Measurements from ENCODE around the gene CDNF. TPM values are rescaled to one million over a fixed set of nuclear protein-coding genes. Genes with fewer than 3 reads are reported as not detected.
A peak's percentile ranks its signal among the peaks of the same experiment; 100 is the strongest.

CDNF gene
- total RNA-seq = 2.1 TPM
- polyA plus RNA-seq (ENCODE audit: insufficient read depth, low read depth, low replicate concordance) = 2.3 TPM
- long read RNA-seq, donor 1 = 0 reads
- long read RNA-seq, donor 2 = 0 reads
- long read RNA-seq, donor 3 = 0 reads
- long read RNA-seq, donor 4, partial matches to known transcripts = 0 of 1 reads
- long read RNA-seq, donor 4, other reads (novel, unspliced or antisense) = 0 of 1 reads
- long read RNA-seq, donor 5 = 0 reads
- long read RNA-seq, donor 6, partial matches to known transcripts = 47 of 56 reads
- long read RNA-seq, donor 6, other reads (novel, unspliced or antisense) = 9 of 56 reads
- long read RNA-seq, donor 7, partial matches to known transcripts = 0 of 2 reads
- long read RNA-seq, donor 7, other reads (novel, unspliced or antisense) = 2 of 2 reads
- long read RNA-seq, donor 8, partial matches to known transcripts = 0 of 1 reads
- long read RNA-seq, donor 8, other reads (novel, unspliced or antisense) = 0 of 1 reads
- long read RNA-seq, donor 9 = 0 reads
- long read RNA-seq, donor 10, partial matches to known transcripts = 48 of 53 reads
- long read RNA-seq, donor 10, other reads (novel, unspliced or antisense) = 5 of 53 reads

DNA sequence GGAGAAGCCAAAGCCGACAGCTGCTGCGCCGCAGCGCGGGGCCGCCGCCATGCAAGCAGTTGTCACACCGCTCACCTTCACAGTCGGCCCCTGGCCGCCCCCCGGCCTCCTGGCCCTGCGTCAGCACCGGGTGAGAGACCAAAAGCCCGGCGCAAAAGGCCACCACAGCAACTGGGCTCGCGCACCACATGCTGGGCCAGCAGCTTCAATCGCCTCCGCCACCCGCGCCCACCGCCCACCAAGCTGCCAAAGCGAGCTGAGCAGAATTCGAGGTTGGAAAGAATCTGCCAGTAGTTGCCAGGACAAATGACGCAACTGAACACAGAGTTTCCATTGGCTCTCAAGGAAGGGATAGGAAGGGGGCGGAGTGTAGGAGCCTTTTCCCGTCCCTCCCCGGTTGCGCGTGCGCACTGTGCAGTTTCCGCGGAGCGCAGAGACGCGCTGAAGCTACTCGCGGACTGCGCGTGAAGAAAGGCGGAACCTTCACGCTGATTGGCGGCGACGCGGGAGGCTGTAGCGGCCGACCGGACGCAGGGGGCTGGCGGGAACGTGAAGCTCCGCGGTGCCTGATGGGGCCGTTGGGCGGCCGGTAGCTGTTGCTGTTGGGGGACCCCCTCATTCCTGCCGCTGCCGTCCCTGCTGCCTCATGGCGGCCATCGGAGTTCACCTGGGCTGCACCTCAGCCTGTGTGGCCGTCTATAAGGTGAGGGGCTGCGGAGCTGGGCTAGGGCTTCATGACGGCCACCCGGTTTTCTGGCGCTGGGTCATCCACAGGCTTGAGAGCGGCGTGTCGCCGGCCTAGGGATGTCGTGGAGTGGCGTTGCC lies at the start of gene CDNF, which contains the start of the genes HSPA14 and MSANTD7:
Gene CDNF (minus strand): TSS at position 281 of the 825 bp plus-strand sequence. CDS start 91 bp downstream, at position 190.
Gene HSPA14 (plus strand): TSS at position 550 of the 825 bp plus-strand sequence. CDS start 97 bp downstream, at position 647.
Gene MSANTD7 (plus strand): TSS at position 550 of the 825 bp plus-strand sequence. CDS start 3,979 bp downstream, outside the sequence.
- H3K27ac ChIP-seq (ENCODE audit: low read depth in 2 of 2, low read length in 2 of 2) = peak within 1 kb of the TSS; percentile 92 to 97
- intact Hi-C loops (cut with DNase I) = no loop called here
- no peaks in the 10 kb centered on the region for H3K27me3 ChIP-seq (ENCODE audit: control insufficient read depth, insufficient read depth, low read length)
- FAIRE-seq (peak; percentile 91), DNase-seq (peak; percentile 99 to 100 (median 100))
- H3K9ac ChIP-seq (ENCODE audit: low read length in 3 of 3) = peak within 1 kb of the TSS; percentile 72 to 94 (median 85)
- peak within 1 kb of the TSS; percentile 87 to 92 (median 91) for H3K4me3 ChIP-seq (ENCODE audit: low read length in 3 of 3)
- peaks cover 2 to 12% (median 5%) of the 10 kb centered on the region in 3 donors for H3K4me1 ChIP-seq (ENCODE audit: control insufficient read depth in 2 of 3, insufficient read depth in 2 of 3, low read depth in 1 of 3, low read length in 3 of 3)
- peaks cover 3 to 29% (median 20%) of the 10 kb centered on the region in 3 donors for H3K36me3 ChIP-seq (ENCODE audit: control insufficient read depth in 2 of 3, insufficient read depth in 3 of 3, low read length in 3 of 3)
- no peaks in the 10 kb centered on the region for H3K9me3 ChIP-seq (ENCODE audit: control insufficient read depth in 2 of 3, insufficient read depth in 1 of 3, low read length in 3 of 3)
- TF ChIP-seq, protein P1, sequence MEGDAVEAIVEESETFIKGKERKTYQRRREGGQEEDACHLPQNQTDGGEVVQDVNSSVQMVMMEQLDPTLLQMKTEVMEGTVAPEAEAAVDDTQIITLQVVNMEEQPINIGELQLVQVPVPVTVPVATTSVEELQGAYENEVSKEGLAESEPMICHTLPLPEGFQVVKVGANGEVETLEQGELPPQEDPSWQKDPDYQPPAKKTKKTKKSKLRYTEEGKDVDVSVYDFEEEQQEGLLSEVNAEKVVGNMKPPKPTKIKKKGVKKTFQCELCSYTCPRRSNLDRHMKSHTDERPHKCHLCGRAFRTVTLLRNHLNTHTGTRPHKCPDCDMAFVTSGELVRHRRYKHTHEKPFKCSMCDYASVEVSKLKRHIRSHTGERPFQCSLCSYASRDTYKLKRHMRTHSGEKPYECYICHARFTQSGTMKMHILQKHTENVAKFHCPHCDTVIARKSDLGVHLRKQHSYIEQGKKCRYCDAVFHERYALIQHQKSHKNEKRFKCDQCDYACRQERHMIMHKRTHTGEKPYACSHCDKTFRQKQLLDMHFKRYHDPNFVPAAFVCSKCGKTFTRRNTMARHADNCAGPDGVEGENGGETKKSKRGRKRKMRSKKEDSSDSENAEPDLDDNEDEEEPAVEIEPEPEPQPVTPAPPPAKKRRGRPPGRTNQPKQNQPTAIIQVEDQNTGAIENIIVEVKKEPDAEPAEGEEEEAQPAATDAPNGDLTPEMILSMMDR (IDR thresholded peaks at IDR 0.05; ENCODE audit: borderline replicate concordance, extremely low read depth, insufficient read depth) = no peak

DNA sequence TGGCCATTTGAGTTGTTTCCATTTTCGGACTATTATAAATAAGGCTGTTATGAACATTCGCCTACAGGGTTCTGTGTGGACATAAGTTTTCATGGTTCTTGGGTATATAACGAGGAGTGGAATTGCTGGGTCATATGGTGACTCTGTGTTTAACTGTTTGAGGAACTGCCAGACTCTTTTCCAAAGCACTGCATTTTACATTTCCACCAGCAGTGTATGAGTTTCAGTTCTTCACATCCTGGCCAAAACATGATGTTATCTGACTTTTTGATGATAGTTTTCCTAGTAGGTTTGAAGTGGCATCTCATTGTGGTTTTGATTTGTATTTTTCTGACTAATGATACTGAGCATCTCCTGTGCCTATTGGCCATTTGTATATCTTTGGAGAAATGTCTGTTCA lies 46.2 kb upstream of the CDNF start:
- H3K9ac ChIP-seq (ENCODE audit: low read length in 3 of 3) = no peak overlapping the region
- no peak overlapping the region for H3K4me3 ChIP-seq (ENCODE audit: low read length in 3 of 3)
- TF ChIP-seq, protein P1 (IDR thresholded peaks at IDR 0.05; ENCODE audit: borderline replicate concordance, extremely low read depth, insufficient read depth) = no peak
- H3K9me3 ChIP-seq (ENCODE audit: control insufficient read depth in 2 of 3, insufficient read depth in 1 of 3, low read length in 3 of 3) = no peaks in the 10 kb centered on the region
- DNase-seq (no peak), FAIRE-seq (no peak)
- intact Hi-C loops (cut with DNase I) = no loop called here
- no peak overlapping the region for H3K27ac ChIP-seq (ENCODE audit: low read depth in 2 of 2, low read length in 2 of 2)
- peaks cover 0 to 3% (median 3%) of the 10 kb centered on the region in 3 donors for H3K4me1 ChIP-seq (ENCODE audit: control insufficient read depth in 2 of 3, insufficient read depth in 2 of 3, low read depth in 1 of 3, low read length in 3 of 3)
- no peaks in the 10 kb centered on the region for H3K27me3 ChIP-seq (ENCODE audit: control insufficient read depth, insufficient read depth, low read length)
- no peaks in the 10 kb centered on the region for H3K36me3 ChIP-seq (ENCODE audit: control insufficient read depth in 2 of 3, insufficient read depth in 3 of 3, low read length in 3 of 3)

DNA sequence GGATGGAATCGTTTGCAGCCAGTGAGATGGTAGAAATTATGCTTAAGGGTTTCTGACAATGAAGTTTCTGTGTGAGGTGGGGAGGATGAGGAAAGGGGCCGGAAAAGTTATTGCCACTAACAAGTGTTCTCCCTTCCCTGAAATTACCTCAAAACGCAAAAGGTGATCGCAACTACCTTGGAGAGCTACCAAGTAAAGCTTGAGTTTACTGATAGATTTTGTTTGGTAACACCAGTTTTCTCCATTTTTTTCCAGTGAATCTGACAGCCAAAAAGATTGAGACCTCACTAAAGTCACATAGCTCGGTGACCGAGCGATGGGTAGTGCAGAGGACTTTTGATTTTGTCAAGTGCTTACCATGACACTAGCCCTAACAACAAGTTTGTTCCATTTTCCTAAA lies 42.4 kb upstream of the CDNF start:
- intact Hi-C loops (cut with DNase I) = no loop called here
- no peak for FAIRE-seq
- no peak overlapping the region for H3K27ac ChIP-seq (ENCODE audit: low read depth in 2 of 2, low read length in 2 of 2)
- no peaks in the 10 kb centered on the region for H3K9me3 ChIP-seq (ENCODE audit: control insufficient read depth in 2 of 3, insufficient read depth in 1 of 3, low read length in 3 of 3)
- peaks cover 0 to 5% (median 3%) of the 10 kb centered on the region in 3 donors for H3K4me1 ChIP-seq (ENCODE audit: control insufficient read depth in 2 of 3, insufficient read depth in 2 of 3, low read depth in 1 of 3, low read length in 3 of 3)
- H3K9ac ChIP-seq (ENCODE audit: low read length in 3 of 3) = no peak overlapping the region
- no peaks in the 10 kb centered on the region for H3K36me3 ChIP-seq (ENCODE audit: control insufficient read depth in 2 of 3, insufficient read depth in 3 of 3, low read length in 3 of 3)
- no peaks in the 10 kb centered on the region for H3K27me3 ChIP-seq (ENCODE audit: control insufficient read depth, insufficient read depth, low read length)
- H3K4me3 ChIP-seq (ENCODE audit: low read length in 3 of 3) = peak overlapping the region in 2 of 3 donors; percentile 74 to 76
- TF ChIP-seq, protein P1 (IDR thresholded peaks at IDR 0.05; ENCODE audit: borderline replicate concordance, extremely low read depth, insufficient read depth) = no peak
- peak in 2 of 5 donors; percentile 45 to 56 for DNase-seq

Measured in kidney (tissue), 22 donors.